HG02973 (cell line): Measurements from ENCODE around the gene ZNF578.
"Not testable (repeated sequence)": the region's sequence is repeated elsewhere in the genome, so short reads cannot be mapped to it uniquely, and the experiment has no call there.

Source experiments
- ATAC-seq: cut with Tn5 transposase; IDR thresholded peaks from one replicate; pipeline ENCODE4 v1.9.1; 2021; ENCODE audit warnings: moderate library complexity; ENCODE audit not compliant: unreplicated experiment

The ZNF578 gene

DNA sequence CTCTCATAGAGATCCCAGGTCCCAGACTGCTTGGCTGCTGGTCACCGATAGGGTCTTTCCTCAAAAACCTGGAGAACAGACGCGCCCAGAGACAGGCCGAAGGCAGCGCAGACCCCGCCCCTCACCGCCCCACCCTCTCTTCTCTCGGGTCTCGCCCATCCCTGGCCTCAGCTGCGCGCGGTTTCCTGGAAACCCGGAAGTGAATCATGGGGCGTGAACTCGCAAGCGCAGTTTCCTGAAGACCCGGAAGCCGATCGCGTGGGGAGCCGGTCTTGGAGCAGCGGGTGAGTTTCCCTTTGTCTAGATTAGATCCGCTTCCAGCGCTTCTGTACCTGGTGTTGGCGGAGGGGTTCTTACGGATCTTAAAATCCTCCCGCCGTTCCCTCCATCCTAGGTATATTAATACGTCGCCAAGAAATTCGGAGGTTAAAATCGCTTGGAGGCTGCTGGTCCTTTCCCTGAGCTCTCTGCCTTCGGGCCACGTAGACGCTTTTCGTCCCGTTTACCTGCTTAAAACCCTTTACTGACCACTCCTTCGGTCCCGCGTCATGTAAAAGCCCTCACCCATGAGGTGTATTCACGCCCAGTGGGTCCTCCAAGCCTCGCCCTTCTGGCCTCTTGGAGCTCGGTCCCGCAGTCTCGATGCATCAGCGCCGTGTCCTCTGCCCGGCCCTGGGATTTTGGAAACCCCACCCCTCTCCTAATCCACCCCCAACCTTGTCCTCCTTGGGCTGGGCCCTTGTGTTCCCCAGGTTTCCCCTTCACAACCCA lies at the start of gene ZNF578:
TSS of gene ZNF578 (plus strand) at position 230 of the 771 bp plus-strand sequence. CDS start 48,293 bp downstream, outside the sequence.
- ATAC-seq: no peak

DNA sequence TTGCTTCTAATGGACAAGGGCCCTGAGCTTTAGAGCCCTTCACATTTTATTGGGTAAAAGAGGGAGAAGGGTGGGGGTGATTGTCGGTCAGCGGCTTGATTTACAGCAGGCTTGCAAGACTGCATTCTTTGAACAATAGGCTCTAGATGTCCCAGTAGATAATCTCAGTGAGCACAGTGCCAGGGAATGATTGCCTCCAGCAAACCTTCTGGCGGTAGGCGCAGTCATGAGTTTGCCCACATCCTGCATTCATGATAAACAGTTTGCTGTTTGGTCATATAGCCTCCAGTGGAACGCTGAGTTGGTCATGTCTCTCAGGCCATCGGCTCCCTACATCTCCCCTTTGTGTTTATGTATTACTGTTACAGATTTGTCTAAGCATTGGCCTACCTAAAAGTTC lies 43.1 kb upstream of the ZNF578 start:
- ATAC-seq: no peak

DNA sequence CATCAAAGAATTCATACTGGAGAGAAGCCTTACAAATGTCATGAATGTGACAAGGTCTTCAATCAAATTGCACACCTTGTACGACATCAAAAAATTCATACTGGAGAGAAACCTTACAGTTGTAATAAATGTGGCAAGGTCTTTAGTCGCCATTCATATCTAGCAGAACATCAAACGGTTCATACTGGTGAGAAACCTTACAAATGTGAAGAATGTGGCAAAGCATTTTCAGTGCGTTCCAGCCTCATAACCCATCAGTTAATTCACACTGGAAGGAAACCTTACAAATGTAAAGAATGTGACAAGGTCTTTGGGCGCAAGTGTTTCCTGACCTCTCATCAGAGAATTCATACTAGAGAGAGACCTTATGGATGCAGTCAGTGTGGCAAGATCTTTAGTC lies 37.6 kb upstream of the ZNF578 start:
- no peak for ATAC-seq

DNA sequence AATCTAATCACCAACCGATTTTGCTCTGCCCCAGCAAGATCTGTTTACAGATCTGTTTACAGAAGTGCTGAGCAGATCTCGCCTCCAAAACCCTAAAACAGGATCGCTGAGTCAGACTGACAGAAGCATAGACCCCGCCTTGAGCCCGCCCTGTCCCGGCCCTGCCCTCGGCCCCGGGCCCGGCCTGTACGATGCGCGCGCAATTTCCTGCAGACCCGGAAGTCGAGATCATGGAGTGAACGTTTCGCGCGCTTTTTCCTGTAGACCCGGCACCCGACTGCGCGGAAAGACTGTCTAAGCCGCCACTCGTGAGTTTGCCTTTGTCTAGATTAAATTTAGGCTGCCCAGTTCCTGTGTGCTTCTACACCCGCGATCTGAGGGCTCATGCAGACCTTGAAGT lies 24.4 kb upstream of the ZNF578 start, which contains the start of gene ZNF534:
TSS of gene ZNF534 (plus strand) at position 212 of the 400 bp plus-strand sequence. CDS start 2,327 bp downstream, outside the sequence.
- ATAC-seq: no peak

DNA sequence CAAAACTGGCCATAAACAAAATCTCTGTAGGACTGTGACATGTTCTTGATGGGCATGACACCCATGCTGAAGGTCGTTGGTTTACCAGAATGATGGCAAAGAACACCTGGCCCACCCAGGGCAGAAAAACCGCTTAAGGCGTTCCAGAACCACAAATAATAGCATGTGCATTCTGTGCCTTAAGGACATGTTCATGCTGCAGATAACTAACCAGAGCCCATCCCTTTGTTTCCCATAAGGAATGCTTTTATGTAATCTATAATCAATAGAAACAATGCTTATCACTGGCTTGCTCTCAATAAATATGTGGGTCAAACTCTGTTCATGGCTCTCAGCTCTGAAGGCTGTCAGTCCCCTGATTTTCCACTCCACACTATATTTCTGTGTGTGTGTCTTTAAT lies 11.2 kb upstream of the ZNF578 start:
- ATAC-seq: no peak

DNA sequence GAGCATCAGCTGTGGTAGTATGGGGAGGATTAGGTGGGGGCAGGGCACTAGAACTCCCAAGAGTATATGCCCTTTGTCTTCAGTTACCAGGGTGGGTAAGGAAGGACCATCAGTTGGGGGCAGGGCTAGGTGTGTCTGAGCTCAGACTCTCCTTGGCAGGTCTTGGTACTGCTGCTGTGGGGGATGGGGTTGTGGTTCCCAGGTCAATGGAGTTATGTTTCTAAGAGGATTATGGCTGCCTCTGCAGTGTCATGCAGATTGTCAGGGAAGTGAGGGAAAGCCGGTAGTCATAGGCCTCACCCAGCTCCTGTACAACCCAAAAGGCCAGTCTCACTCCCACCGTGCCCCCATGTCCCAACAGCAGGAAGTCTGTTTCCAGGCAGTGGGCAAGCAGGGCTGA lies 8.8 kb upstream of the ZNF578 start:
- no peak for ATAC-seq

DNA sequence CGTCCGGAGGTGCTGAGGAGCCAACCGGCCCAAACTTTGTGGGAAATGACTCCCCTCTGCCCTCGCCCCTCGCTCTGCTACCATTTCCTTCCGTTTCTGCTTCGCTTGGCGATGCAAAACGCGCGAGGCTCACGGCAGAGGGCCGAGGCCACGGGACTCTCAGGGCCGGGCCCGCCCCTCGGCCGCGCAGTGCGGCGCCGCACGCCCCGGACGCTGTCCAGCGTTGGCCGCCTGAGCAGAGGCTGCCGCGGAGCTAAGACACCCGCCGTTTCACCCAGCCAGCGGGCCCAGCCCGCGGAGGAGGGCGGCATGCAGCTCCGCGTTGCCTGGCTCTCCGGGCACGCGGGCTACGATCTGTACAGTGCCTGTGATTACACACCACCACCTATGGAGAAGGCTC lies 2.1 kb upstream of the ZNF578 start:
- ATAC-seq: no peak

DNA sequence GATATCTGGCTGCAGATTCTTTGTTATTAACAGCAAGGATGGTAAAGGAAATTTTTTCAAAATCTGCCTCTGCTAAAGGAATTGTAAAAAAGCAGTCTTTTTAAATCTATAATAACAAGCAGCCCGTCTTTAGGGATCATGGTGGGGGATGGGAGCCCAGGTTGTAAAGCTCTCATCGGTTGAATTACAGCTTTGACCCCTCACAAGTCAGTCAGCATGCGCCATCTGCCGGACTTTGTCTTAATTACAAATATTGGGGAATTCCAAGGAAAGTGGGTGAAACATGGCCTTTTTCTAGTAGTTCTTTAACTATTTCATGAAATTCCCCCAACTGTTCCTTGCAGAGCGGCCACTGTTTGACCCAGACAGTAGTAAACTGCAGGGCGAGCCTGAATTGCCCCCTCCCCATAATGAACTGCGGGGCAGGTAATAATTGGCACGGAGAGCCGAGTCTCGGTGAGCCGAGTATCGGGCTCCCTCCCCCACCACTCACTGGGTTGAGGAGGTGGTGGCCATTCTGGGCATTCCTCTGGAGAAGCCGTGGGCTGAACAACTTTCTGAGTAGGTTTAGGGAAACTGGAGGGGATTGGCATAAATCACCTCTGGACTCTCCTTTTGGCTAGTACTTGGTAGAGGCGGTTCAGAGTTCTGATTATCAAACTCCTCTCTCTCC lies 11.6 kb downstream of the ZNF578 start:
- ATAC-seq: no peak

DNA sequence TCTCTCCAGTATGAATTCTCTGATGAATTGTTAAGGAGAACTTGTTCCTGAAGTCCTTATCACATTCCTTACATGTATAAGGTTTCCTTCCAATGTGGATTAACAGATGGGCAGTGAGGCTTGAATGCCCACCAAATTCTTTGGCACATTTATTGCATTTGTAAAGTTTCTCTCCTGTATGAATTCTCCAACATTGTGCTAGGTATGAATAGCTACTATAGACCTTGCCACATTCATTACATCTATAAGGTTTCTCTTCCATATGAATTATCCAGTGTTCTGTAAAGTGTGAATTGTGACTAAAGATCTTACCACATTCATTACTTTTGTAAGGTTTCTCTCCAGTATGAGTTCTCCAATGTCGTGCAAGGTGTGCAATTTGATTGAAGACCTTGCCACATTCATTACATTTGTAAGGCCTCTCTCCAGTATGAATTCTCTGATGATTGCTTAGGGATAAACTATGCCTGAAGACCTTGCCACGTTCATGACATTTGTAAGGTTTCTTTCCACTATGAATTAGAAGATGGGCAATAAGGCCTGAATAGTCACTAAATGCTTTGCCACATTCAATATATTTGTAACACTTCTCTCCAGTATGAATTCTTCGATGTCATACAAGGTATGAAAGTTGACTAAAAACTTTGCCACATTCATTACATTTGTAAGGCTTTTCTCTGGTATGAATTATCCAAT lies 20.4 kb downstream of the ZNF578 start:
- no peak for ATAC-seq

DNA sequence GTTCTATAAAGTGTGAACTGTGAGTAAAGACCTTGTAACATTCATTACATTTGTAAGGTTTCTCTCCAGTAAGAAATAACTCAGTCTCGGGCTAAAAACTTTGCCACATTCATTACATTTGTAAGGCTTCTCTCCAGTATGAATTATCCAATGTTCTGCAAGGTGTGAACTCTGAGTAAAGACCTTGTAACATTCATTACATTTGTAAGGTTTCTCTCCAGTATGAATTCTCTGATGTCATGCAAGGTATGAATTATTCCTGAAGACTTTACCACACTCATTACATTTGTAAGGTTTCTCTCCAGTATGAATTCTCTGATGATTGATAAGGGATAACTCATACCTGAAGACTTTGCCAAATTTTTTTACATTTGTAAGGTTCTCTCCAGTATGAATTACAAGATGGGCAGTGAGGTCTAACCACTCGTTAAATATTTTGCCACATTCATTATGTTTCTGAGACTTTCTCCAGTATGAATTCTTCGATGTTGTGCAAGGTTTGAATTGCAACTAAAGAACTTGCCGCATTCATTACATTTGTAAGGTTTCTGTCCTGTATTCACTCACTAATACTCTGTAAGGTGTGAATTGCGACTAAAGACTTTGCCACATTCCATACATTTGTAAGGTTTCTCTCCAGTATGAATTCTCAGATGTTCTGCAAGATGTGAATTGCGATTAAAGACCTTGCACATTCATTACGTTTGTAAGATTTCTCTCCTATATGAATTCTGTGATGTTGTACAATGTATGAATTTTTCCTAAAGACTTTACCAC lies 21.2 kb downstream of the ZNF578 start:
- ATAC-seq: no peak

DNA sequence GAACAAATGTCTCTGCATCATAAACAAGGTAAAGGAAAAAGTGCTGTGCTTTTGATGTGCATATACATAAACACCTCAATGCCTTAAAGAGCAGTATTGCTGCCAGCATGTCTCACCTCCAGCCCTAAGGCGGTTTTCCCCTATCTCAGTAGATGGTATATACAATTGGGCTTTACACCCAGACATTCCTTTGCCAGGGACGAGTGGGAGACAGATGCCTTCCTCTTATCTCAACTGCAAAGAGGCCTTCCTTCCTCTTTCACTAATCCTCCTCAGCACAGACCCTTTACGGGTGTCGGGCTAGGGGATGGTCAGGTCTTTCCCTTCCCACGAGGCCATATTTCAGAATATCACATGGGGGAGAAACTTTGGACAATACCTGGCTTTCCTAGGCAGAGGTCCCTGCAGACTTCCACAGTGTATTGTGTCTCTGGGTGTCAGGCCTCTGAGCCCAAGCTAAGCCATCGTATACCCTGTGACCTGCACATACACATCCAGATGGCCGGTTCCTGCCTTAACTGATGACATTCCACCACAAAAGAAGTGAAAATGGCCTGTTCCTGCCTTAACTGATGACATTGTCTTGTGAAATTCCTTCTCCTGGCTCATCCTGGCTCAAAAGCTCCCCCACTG lies 30.9 kb downstream of the ZNF578 start:
- not testable (repeated sequence) for ATAC-seq

DNA sequence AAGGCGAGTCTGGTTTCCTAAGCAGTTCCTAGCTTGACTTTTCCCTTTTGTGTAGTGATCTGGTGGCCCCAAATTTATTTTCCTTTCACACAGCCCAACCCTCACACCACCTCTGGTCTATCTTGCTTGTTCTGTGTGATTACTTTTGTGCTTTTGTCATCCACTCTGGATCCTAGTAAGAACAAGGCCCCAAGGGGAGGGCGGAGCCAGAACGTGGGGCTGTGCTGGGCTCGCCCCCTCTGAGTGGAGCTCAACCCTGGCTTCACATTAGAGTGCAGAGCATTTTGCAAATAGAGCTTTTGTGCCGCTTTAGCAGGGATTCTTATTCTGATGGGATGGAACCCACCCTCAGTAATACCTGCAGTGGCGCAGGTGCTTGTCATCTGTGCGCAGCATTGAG lies 31.7 kb downstream of the ZNF578 start:
- not testable (repeated sequence) for ATAC-seq

DNA sequence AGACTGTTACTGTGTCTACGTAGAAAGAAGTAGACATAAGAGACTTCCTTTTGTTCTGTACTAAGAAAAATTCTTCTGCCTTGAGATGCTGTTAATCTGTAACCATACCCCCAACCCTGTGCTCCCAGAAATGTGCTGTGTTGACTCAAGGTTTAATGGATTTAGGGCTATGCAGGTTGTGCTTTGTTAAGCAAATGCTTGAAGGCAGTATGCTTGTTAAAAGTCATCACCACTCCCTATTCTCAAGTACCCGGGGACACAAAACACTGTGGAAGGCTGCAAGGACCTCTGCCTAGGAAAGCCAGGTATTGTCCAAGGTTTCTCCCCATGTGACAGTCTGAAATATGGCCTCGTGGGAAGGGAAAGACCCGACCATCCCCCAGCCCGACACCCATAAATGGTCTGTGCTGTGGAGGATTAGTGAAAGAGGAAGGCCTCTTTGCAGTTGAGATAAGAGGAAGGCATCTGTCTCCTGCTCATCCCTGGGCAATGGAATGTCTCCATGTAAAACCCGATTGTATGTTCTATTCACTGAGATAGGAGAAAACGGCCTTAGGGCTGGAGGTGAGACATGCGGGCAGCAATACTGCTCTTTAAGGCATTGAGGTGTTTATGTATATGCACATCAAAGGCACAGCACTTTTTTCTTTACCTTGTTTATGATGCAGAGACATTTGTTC lies 32.3 kb downstream of the ZNF578 start:
- not testable (repeated sequence) for ATAC-seq

DNA sequence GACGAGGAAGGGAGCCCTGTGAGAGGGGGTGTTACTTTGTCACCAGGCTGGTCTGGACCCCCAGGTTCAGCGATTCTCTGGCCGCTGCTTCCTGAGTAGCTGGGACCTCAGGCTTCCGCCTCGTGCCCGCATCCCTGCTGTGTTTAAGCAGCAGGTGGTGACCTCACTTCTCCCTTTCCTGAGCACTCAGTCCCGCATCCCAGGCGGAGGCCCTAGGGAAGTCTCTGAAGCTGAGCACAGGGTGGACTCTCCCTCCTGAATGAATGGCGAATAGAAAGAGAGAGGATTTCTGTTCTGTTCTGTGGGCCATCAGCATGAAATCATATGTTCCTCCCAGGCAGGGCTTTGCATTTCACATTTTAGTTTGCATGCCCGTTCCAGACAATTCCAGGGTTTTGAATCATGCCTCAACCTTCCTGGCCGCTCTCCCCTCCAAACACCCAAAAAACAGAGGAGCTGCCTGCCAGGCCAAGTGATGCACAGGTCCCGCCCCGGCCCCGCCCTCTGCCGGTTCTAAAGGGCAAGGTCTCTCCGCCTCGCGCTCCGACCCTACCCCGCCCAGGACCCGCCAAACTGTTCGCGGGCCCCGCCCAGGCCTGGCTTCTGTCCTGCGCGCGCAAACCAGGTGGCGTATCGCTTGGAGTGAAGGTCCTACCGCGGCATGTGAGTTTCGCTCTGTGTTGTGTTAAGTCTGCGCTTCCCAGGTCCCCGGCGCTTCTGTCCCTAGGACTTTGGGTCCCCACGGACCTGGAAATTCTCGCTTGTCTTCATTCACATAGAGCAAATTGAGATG lies 39.0 kb downstream of the ZNF578 start:
- ATAC-seq: no peak

DNA sequence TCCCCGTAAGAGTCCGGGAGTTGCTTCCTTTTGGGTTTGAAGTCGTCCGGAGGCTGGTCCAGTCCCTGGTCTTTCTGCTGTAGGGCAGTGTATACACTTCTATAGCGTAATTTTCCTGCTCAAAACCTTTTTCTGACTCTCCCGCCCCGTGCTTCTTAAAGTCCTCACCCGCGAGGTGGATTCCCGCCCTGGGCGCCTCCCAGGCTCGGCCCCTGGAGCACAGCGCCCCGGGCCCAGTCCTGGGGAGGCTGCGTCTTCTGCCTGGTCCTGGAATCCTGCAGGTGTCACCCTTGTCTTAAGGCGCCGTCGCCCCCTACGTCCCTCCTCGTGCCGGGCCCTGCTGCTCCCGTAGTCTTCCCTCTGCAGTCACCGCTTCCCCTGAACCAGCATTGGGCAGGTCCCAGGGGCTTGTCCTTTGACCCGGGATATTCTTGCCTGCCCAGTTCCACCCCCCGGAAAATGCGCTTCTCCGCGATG lies 39.7 kb downstream of the ZNF578 start:
- ATAC-seq: no peak

DNA sequence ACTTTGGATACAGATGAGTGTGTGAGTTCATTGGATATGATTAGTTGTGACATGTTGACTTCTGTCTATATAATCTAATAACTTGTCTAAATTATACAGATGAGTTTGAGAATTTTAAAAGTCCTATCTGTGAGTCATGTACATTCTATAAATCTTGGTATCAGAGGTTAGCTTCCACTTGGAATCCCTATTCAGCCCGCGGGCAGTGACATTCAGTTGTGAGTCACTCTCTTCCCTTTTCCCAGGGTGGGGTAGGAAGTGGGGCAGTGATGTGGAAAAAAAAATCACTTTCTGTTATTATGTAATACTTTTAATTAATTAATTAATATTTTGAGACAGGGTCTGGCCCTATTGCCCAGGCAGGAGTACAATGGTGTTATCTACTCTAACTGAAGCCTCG lies 41.2 kb downstream of the ZNF578 start:
- ATAC-seq: no peak

DNA sequence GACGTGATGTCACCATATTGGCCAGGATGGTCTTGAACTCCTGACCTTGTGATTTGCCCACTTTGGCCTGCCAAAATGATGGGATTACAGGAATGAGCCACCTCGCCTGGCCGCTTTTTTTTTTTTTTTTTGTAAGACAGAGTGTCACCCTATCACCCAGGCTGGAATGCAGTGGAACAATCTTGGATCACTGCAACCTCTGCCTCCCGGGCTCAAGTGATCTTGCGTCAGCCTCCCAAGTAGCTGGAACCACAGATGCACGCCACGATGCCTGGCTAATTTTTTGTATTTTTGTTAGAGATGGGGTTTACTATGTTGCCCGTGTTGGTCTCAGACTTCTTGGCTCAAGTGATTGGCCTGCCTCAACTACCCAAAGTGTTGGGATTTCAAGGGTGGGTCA lies 45.2 kb downstream of the ZNF578 start:
- no peak for ATAC-seq

DNA sequence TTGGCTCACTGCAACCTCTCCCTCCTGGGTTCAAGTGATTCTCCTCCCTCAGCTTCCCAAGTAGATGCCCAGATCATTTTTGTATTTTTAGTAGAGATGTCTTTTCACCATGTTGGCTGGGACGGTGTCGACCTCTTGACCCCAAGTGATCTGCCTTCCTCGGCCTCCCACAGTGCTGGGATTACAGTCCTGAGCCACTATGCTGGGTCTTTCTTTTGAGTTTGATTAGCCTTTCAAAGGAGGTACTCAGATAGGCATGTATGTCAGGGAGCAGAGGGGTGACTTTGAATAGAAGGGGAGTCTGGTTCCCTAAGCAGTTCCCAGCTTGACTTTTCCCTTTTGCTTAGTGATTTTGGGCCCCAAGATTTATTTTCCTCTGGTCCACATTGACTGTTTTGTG lies 47.1 kb downstream of the ZNF578 start:
- not testable (repeated sequence) for ATAC-seq

DNA sequence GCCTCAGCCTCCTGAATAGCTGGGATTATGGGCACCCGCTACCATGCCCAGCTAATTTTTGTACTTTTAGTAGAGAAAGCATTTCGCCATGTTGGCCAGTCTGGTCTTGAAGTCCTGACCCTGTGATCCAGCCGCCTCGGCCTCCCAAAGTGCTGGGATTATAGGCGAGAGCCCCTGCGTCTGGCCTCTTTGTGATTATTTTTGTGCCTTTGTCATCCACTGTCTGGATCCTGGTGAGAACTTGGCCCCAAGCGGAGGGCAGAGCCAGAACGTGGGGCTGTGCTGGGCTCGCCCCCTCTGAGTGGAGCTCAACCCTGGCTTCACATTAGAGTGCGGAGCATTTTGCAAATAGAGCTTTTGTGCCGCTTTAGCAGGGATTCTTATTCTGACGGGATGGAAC lies 47.6 kb downstream of the ZNF578 start:
- ATAC-seq: not testable (repeated sequence)
